ENCODE results near the gene ZNF365.
"Not testable (repeated sequence)": the region's sequence is repeated elsewhere in the genome, so short reads cannot be mapped to it uniquely, and the experiment has no call there.

ZNF365 gene

GRCh38 chr10:62373995-62374861 lies at the start of gene ZNF365:
Gene ZNF365, plus strand, starts transcription at chr10:62374369. Its CDS starts 1,825 bp downstream, at chr10:62376194.
- DNase-seq (ENCODE audit: low read depth), result no peak

- DNase-seq (ENCODE audit: low read depth), result no peak
Measured at GRCh38 chr10:62326176-62326575, 48.0 kb upstream of the ZNF365 start.

GRCh38 chr10:62327885-62328284 lies 46.3 kb upstream of the ZNF365 start:
- DNase-seq (ENCODE audit: low read depth), result no peak

GRCh38 chr10:62330213-62330612 lies 44.0 kb upstream of the ZNF365 start:
- no peak for DNase-seq (ENCODE audit: low read depth)

GRCh38 chr10:62332406-62332805 lies 41.8 kb upstream of the ZNF365 start:
- DNase-seq (ENCODE audit: low read depth), result no peak

GRCh38 chr10:62333135-62333889 lies 40.9 kb upstream of the ZNF365 start:
- DNase-seq (ENCODE audit: low read depth), result no peak

- DNase-seq (ENCODE audit: low read depth), result no peak
Measured at GRCh38 chr10:62333988-62334682, 40.0 kb upstream of the ZNF365 start.

GRCh38 chr10:62335326-62335725 lies 38.8 kb upstream of the ZNF365 start:
- no peak for DNase-seq (ENCODE audit: low read depth)

GRCh38 chr10:62336404-62336803 lies 37.8 kb upstream of the ZNF365 start:
- DNase-seq (ENCODE audit: low read depth), result no peak

- DNase-seq (ENCODE audit: low read depth), result no peak
Measured at GRCh38 chr10:62341419-62341818, 32.8 kb upstream of the ZNF365 start.

GRCh38 chr10:62343000-62343399 lies 31.2 kb upstream of the ZNF365 start:
- no peak for DNase-seq (ENCODE audit: low read depth)

GRCh38 chr10:62348029-62348428 lies 26.1 kb upstream of the ZNF365 start:
- no peak for DNase-seq (ENCODE audit: low read depth)

- no peak for DNase-seq (ENCODE audit: low read depth)
Measured at GRCh38 chr10:62352356-62352970, 21.7 kb upstream of the ZNF365 start.

- no peak for DNase-seq (ENCODE audit: low read depth)
Measured at GRCh38 chr10:62354916-62355315, 19.3 kb upstream of the ZNF365 start.

- DNase-seq (ENCODE audit: low read depth), result no peak
Measured at GRCh38 chr10:62356447-62356846, 17.7 kb upstream of the ZNF365 start.

- not testable (repeated sequence) for DNase-seq (ENCODE audit: low read depth)
Measured at GRCh38 chr10:62358151-62358550, 16.0 kb upstream of the ZNF365 start.

GRCh38 chr10:62373639-62373994 lies 552 bp upstream of the ZNF365 start:
- DNase-seq (ENCODE audit: low read depth), result no peak

- DNase-seq (ENCODE audit: low read depth), result no peak
Measured at GRCh38 chr10:62374862-62375710, 917 bp downstream of the ZNF365 start.

GRCh38 chr10:62376071-62377025 lies 2.2 kb downstream of the ZNF365 start:
- DNase-seq (ENCODE audit: low read depth), result no peak

- DNase-seq (ENCODE audit: low read depth), result no peak
Measured at GRCh38 chr10:62377026-62377415, 2.9 kb downstream of the ZNF365 start.
